Left lung (tissue), 10 donors: ENCODE data around the gene KIF6. TPM values are rescaled to one million over a fixed set of nuclear protein-coding genes. Genes with fewer than 3 reads are reported as not detected.

ENCODE experiments used
- ATAC-seq: fragments of 200-7000 bp; cut with Tn5 transposase; one replicate; pipeline ENCODE4 v1.9.1; 2020; ENCODE audit warnings: moderate library complexity
- DNase-seq, 4 donors: peaks; one replicate each; pipeline ENCODE4 v3.0.0-alpha.2; 2013 to 2020
- H3K27ac ChIP-seq, 2 donors: fragments of 200-600 bp; sonication (generic) in 1 of 2; one replicate each; pipeline versions ENCODE4 v1.5.0 to v1.8.0; 2020 to 2021
- H3K27me3 ChIP-seq, 2 donors: fragments of 200-600 bp; sonication (generic) in 1 of 2; one replicate each; pipeline versions ENCODE4 v1.5.0 to v1.8.0; 2020 to 2021
- H3K36me3 ChIP-seq, 2 donors: fragments of 200-600 bp; sonication (generic) in 1 of 2; one replicate each; pipeline versions ENCODE4 v1.5.0 to v1.8.0; 2020 to 2021
- H3K4me1 ChIP-seq, 2 donors: fragments of 200-600 bp; one replicate each; pipeline ENCODE4 v1.8.0; 2021
- H3K4me3 ChIP-seq, 2 donors: fragments of 200-600 bp; sonication (generic) in 1 of 2; one replicate each; pipeline versions ENCODE4 v1.5.0 to v1.8.0; 2020 to 2021; ENCODE audit warnings: mild to moderate bottlenecking in 1 of 2
- H3K9me3 ChIP-seq, 2 donors: fragments of 200-600 bp; sonication (generic) in 1 of 2; one replicate each; pipeline versions ENCODE4 v1.5.0 to v1.8.0; 2020 to 2021
- intact Hi-C, 2 donors: fragments of 100-400 bp; cut with DNase I; formaldehyde crosslinking; loops; one replicate each; pipeline versions ENCODE4 v1.11.2 to v1.14.2; 2022
- polyA plus RNA-seq, 6 donors: library from polyadenylated mRNA; unstranded; fragments of 120-200 nt; gene quantifications; one replicate each; pipeline ENCODE4 v1.2.1, GENCODE V29; 2013; ENCODE audit not compliant: insufficient read length in 6 of 6
- total RNA-seq, 2 donors: library from RNA; stranded (reverse); fragmentation: NEBNext Ultra II Directional; extraction: Animal tissue kit (Norgen Biotek cat#: 25700); gene quantifications; one replicate each; pipeline ENCODE4 v1.2.1, GENCODE V29; 2021
- TF ChIP-seq, protein P1 (sequence below), 2 donors: fragments of 200-600 bp; sonication (generic) in 1 of 2; IDR thresholded peaks; one replicate each; pipeline versions ENCODE4 v1.5.0 to v1.8.0; 2021; ENCODE audit warnings: antibody characterized with exemption in 2 of 2
- donor health status: DM: no; HTN: yes; CAD: no.
- donor health status: DM: no; HTN: no; CAD: no.

KIF6 gene
- total and polyA plus RNA-seq, 8 donors: 0.93 to 4.4 (median 2.8) TPM

GRCh38 chr6:39344821-39345280, 380.4 kb downstream of the KIF6 start:
- intact Hi-C loops: no loop called here
- no peak for DNase-seq
- H3K27ac ChIP-seq: peak overlapping the region in 1 of 2 donors; percentile 23

DNA sequence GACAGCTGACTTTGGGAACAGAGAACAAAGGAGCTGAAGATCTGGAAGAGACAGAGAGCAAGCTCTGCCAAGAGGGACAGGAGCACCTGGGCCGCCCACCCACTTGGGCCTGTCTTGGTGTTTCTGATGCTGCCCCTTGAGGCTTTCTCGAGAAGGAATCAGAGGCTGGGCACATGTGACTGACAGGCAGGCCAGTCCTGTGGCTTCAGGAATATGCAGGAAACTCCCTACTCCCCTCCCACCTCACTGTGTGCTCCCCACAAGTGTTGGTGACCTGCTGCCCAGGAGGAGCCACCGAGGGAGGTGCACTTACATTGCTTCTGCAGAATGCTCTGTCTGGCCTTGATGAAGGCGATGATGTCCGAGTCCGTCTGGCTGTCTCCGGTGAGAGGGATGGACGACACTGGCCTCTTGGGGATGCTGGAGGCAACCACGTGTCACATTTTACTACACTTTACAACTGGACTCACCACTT, 381.8 kb downstream of the KIF6 start:
- DNase-seq (no peak), ATAC-seq (no peak)
- intact Hi-C loops: no loop called here
- H3K27ac ChIP-seq: no peak overlapping the region
- no peak overlapping the region for H3K4me3 ChIP-seq
- no peaks in the 10 kb centered on the region for H3K9me3 ChIP-seq
- peaks cover 0 to 21% of the 10 kb centered on the region in 2 donors for H3K27me3 ChIP-seq
- no peaks in the 10 kb centered on the region for H3K36me3 ChIP-seq
- peaks cover 10 to 33% of the 10 kb centered on the region in 2 donors for H3K4me1 ChIP-seq
- TF ChIP-seq, protein P1, sequence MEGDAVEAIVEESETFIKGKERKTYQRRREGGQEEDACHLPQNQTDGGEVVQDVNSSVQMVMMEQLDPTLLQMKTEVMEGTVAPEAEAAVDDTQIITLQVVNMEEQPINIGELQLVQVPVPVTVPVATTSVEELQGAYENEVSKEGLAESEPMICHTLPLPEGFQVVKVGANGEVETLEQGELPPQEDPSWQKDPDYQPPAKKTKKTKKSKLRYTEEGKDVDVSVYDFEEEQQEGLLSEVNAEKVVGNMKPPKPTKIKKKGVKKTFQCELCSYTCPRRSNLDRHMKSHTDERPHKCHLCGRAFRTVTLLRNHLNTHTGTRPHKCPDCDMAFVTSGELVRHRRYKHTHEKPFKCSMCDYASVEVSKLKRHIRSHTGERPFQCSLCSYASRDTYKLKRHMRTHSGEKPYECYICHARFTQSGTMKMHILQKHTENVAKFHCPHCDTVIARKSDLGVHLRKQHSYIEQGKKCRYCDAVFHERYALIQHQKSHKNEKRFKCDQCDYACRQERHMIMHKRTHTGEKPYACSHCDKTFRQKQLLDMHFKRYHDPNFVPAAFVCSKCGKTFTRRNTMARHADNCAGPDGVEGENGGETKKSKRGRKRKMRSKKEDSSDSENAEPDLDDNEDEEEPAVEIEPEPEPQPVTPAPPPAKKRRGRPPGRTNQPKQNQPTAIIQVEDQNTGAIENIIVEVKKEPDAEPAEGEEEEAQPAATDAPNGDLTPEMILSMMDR (IDR thresholded peaks at IDR 0.05): no peak

More at GRCh38 chr6:39344821-39345280, 380.4 kb downstream of the KIF6 start:
- no peaks in the 10 kb centered on the region for H3K9me3 ChIP-seq
- peak overlapping the region in 1 of 2 donors; percentile 18 for H3K4me3 ChIP-seq
- H3K36me3 ChIP-seq: no peaks in the 10 kb centered on the region
- peaks cover 7 to 22% of the 10 kb centered on the region in 2 donors for H3K4me1 ChIP-seq
- TF ChIP-seq, protein P1 (IDR thresholded peaks at IDR 0.05): no peak
- peak; percentile 11 for ATAC-seq
- peaks cover 0 to 7% of the 10 kb centered on the region in 2 donors for H3K27me3 ChIP-seq

GRCh38 chr6:39342692-39343395, 382.4 kb downstream of the KIF6 start:
- H3K4me1 ChIP-seq: peaks cover 10 to 33% of the 10 kb centered on the region in 2 donors
- intact Hi-C loops: no loop called here
- peak in 1 of 4 donors; percentile 55 for DNase-seq
- peaks cover 0 to 23% of the 10 kb centered on the region in 2 donors for H3K27me3 ChIP-seq
- no peak overlapping the region for H3K4me3 ChIP-seq
- H3K9me3 ChIP-seq: no peaks in the 10 kb centered on the region
- ATAC-seq: no peak
- TF ChIP-seq, protein P1 (IDR thresholded peaks at IDR 0.05): no peak
- no peak overlapping the region for H3K27ac ChIP-seq
- no peaks in the 10 kb centered on the region for H3K36me3 ChIP-seq

GRCh38 chr6:39341937-39342336, 383.3 kb downstream of the KIF6 start:
- Histone ChIP-seq H3K4me1 (peaks cover 10 to 33% of the 10 kb centered on the region in 2 donors), H3K4me3 (no peak overlapping the region), H3K27me3 (peaks cover 0 to 23% of the 10 kb centered on the region in 2 donors), H3K27ac (no peak overlapping the region), H3K36me3 (no peaks in the 10 kb centered on the region), H3K9me3 (no peaks in the 10 kb centered on the region)
- DNase-seq: no peak
- TF ChIP-seq, protein P1 (IDR thresholded peaks at IDR 0.05): no peak
- intact Hi-C loops: no loop called here
- no peak for ATAC-seq

DNA sequence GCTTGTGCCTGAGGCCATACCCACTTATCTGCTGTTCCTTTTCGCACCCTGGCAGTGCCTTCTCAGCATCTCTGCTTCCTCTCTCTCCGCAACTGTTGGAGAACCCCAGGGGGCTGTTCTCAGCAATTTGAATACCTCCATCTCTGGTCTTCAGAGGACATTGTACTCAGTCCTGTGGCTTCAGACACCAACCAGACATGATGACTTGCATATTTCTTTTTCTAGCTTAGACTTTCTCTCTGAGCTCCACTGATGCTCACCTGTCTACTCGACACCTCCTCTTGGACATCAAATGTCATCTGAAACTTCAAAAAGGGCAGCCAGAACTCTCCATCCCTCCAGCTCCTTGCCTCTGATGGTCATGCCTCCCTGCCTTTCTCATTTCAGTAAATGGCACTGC, 383.9 kb downstream of the KIF6 start:
- Histone ChIP-seq H3K4me1 (peaks cover 10 to 37% of the 10 kb centered on the region in 2 donors), H3K36me3 (no peaks in the 10 kb centered on the region), H3K27ac (no peak overlapping the region), H3K27me3 (peaks cover 0 to 23% of the 10 kb centered on the region in 2 donors), H3K4me3 (no peak overlapping the region), H3K9me3 (no peaks in the 10 kb centered on the region)
- intact Hi-C loops: no loop called here
- ATAC-seq: no peak
- no peak for DNase-seq
- TF ChIP-seq, protein P1 (IDR thresholded peaks at IDR 0.05): no peak
